SIG-M5 treated with dmso at 0.1 percent for 504 hours (cell line): Measurements from ENCODE around the gene LRFN4.

ENCODE experiments used
- DNase-seq: peaks from one replicate; lab custom pipeline; 2025; ENCODE audit not compliant: unreplicated experiment; lab: John Stamatoyannopoulos, UW

The LRFN4 gene

DNA sequence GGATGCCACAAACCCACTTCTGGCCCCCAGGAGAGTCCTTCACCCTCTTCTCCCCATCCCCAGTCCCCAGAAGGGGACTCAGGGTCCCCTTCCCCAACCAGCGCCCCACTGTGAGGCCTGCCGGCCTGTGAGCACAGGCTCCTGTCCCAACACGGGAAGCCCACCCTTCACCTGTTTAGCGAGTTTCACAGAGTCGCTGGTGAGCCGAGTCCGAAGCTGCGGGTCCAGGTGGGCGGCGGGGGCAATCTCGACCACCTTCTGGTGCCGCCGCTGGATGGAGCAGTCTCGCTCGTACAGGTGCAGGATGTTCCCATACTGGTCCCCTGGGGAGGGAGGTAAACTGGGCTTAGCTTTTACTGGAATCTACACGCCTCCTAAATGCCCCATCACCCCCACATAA, 13.3 kb downstream of the LRFN4 start:
- DNase-seq, result no peak

DNA sequence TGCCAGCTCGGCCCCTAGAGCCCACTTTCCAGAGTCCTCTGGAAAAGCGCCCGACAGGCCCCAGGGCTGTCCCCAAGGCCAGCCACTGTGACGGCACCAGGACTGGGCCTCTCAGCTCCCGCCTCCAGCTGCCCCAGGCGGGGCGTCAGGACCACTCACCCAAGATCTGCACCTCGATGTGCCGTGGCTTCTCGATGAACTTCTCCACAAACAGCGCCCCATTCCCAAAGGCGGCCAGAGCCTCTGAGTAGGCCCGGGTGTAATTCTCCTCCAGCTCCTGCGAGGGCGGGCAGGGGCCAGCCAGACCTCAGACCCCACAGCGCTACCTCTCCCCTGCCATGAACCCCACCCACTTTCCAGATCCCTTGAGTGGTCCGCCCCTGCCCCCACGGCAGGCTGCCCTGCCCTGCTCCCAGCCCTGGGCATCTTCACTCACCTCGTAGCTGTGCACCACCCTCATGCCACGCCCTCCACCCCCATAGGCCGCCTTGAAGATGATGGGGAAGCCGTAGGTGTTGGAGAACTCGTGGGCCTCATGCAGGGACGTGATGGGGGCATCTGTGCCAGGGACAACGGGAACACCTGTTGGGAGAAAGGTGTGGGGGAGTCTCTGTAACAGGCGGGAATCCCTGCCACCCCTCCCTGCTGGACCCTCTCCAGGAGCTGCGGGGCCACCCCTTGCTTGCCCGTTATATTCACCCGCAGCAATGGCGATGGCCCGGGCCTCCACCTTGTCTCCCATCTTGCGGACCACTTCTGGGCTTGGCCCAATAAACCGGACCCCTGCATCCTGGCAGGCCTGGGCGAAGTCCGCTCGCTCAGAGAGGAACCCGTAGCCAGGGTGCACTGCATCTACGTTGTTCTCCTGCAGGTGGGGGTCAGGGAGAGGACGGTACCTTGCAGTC, 14.0 kb downstream of the LRFN4 start:
- no peak for DNase-seq

DNA sequence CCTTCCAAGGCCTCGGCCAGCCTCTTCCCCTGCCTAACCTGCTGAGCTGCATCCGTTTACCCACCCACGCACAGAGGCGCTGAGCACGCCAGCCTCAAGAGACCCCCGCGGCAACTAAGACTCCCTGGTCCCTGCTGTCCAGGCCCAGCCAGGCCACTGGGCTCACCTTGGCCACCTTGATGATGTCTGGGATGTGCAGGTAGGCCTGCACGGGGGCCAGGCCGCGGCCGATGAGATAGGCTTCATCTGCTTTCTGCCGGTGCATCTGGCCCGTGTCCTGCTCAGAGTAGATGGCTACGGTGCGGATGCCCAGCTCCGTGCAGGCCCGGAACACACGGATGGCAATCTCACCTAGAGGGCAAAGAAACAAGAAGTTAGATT, 14.6 kb downstream of the LRFN4 start:
- no peak for DNase-seq

DNA sequence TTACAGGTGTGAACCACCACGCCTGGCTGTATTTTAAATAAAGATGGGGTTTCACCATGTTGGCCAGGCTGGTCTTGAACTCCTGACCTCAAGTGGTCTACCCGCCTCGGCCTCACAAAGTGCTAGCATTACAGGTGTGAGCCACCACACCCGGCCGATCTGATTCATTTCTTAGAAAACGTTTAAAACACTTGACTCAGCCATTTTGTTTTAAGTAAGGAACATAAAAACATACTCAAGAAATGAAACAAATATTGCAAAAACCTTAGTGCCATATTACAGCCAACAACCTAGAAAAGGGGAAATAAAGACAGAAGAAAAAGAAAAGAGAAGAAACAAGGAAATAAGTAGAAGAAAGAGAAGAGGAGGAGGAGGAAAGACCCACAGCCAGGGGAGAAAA, 17.4 kb downstream of the LRFN4 start:
- peak; percentile 12 for DNase-seq

DNA sequence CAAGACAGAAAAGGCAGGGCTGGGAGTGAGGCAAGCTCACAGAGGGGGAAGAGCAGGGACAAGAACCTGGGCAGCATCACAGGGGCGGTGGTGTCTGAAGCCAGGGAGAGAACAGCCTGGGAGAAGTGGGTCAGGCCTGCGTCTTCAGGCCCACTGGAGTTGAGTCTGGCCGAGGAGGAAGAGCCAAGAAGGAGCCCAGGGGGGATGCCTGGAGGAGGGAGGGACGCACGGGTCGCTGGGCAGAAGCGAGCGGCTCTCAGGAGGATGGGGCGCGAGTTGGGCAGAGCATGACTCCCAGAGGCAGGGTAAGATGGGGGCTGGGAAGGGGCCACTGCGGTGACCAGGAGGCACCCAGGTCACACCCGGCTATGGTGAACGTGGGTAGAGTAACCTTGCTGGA, 18.5 kb downstream of the LRFN4 start:
- DNase-seq, result no peak

DNA sequence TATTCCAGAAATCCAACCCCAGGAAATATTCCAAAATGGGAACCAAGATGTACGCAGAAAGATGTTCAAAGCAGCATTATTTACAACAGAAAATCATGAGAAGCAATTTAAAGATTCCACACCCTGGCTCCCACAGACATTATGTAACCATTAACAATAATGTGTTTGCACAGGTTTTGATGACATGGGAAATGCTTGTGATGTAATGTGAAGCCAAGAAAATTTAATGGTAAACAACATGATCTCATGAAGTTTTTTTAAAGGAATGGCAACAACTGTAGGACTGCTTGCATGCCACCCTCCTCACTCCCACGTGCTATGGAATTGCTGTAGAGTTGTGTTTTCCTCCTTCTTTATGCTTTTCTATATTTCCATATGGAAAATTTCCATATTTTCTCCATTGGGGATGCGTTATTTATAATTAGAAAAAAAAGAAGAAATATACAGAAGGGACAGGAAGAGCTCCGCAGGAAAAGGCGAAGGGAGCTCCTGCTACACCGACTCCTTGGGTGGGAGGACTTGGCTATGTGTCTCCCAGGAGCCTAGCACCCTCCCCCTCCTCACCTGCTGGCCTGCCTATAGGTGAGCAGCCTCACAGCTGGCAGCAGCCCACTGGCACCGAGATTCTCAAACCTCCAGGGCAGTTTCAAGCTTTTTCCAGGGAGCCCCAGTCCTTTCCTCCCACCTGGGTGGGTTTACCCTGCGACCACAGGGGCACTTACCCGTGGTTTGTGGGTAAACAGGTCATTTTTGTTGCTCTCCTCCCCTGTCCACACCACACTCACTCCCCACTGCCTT, 20.9 kb downstream of the LRFN4 start:
- DNase-seq, result no peak

DNA sequence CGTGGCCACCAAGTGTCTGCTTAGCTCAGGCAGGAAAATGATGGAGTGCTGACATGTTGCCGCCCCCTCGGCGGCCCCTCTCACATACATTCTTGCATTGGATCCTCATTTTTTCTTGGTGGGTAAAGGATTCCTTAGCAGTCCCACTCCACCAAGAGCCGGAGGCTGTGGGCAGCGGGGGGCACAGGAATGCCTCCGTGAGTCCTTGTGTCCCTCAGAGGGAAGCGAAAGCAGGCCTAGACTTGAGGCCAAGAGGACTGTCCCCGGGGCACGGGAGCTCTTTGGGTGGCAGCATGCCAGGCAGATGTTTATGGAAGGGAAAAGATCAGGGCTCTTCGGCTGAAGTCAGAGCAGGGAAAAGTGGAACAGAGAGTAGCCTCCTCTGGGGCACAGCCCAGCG, 21.6 kb downstream of the LRFN4 start:
- no peak for DNase-seq

DNA sequence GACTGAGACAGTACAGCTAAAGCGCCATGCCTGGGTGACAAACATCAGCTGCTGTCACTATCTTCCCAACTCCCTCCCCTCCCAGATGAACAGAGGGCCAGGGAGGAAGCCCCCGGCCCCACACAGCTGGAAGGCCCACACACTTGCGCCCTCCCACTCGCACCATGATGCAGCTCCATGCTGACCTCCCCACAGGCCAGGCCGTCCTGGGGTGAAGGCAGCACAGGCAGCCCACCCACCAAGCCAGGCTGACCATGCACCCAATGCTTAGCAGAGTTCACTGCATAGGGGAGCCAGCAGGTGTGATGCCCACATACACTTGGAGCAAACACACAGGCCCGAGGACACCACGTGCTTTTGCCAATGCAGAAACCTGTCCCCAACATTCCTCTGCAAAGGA, 22.1 kb downstream of the LRFN4 start:
- no peak for DNase-seq

DNA sequence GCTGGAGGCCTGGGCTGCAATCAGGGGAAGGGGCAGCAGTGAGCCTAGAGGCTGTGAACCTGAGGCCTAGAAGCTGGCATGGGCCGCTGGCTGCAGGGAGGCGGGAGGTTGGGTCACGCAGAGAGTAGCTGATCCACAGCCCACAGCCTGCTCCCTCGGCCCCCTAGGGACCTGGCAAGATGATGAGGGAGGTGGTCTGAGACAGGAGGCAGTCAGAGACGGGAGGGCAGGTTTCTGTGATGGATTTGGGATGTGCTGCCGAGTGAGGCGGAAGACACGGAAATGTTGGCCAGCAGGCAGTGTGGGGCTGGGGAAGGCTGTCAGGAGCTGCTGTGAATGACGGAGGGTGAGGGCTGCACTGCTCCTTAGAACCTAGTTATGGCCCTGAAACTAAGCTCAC, 22.7 kb downstream of the LRFN4 start:
- no peak for DNase-seq

DNA sequence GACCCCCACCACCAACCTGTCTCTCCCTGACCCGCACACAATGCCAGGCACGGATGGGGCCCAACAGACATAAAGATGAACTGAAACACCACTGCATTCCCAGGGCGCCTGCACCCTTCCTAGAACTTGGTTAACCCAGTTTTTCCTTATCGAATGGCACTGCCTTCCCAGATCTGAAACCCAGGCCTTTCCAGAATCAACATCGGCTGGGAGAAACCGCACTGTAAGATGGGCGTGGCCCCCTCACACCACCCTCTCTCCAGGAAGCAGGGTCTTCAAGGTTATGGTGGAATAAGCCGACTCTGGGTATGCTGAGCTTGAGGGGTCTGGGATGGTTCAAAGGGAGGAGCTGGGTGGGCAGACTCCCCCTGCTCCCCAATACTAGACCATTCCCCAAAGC, 23.1 kb downstream of the LRFN4 start:
- no peak for DNase-seq

DNA sequence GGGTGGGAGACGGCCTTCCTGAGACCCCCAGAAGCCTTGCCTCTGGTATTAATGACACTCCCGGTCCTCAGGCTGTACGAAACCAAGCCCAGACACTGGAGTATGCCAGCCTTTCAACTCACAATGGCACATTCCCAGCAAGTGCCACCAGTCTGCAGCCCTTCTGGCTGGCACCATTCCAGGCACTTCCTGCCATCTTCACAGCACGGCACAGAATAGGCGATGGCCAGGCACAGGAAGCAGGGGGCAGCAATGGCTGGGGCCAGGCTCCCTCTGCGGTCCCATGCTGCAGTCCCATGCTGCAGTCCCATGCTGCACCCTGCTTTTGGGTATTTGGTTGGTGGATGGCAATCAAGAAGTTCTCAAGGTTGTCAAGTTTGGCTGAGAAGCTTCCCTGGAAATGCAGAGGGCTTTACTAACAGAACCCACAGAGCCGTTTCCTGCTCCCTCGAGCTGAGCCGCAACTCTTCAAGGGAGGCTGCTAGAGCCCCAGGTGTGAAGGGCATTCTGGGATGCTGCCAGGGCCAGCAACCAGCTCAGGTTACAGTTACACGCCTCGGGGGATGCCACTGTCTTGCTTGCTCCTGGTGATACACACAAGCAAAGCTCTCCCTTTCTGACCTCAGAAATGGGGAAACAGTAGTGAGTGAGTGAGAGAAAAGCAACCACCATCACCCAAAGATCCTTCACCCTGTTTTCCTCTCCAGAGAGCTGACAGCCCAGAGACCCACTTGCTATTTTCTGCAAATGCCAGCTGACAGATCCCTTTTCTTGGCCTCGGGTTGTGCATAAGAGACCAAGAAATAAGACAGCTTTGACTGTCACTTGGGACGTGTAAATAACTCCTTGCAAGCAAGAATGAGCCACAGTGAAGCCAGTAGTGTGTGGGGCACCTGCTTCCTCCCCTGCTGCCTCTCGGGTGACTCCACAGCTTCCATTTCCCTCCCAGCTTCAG, 23.9 kb downstream of the LRFN4 start:
- DNase-seq, result peak; percentile 48

DNA sequence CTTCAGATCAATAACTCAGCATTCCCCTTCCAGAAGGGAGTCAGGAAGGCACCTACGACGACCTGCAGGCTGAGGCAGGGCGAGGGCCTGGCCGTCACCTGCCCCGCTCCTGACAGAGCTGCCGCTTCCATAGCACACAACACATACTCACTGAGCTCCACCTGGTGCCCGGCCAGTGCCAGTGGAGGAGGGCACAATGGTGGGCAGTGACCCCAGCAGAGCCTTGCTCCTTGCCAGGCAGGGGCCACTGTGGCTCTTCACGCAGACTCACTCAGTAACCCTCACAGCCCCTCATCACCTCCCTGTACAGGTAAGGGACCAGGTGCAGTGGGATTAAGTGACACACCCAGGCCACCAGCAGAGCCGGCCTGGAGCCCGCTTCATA, 24.6 kb downstream of the LRFN4 start:
- DNase-seq, result no peak

DNA sequence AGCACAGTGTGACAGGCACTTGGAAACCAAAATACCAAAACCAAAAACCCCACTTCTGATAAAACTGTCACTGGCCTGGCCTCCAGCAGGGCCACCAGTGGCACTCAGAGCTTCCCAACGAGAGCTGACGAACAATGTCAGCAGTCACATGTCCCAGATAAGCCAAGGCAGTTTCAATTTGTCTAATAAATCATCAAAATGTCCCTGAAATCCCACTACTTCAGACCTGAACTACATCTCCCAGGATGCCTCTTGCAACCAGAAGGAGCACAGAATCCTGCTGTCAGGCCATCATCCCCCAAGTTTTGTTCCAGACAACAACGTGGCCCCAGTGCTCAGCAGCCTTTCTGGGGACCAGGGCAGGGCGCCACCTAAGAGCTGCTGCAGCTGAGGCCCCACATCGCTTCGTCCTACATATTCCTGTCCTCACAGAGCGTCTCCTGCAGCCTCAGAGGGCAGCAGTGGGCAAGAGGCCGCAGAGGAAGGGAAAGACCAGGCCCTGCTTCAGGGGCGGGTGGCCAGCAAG, 25.1 kb downstream of the LRFN4 start:
- DNase-seq, result no peak

DNA sequence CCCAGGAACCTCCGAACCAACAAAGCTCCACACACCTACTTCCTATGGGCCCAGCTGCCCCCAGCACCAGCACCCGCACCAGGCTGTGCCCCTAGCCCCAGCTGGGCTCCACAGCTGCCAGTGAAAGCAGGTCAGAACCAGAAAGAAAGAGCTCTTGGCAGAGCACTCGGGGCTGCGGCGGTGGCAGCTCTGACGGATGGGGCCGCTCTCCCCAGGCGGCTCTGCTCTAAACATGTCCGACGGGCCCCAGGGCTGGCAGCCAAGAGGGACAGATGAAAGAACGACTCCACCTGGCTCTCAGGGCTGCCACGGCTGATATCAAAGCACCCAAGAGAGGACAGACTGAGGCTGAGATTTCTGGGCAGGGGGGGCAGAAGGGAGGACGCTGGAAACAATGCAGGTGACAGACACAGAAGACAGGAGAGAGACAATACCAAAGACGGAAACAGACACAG, 25.7 kb downstream of the LRFN4 start:
- DNase-seq, result no peak

DNA sequence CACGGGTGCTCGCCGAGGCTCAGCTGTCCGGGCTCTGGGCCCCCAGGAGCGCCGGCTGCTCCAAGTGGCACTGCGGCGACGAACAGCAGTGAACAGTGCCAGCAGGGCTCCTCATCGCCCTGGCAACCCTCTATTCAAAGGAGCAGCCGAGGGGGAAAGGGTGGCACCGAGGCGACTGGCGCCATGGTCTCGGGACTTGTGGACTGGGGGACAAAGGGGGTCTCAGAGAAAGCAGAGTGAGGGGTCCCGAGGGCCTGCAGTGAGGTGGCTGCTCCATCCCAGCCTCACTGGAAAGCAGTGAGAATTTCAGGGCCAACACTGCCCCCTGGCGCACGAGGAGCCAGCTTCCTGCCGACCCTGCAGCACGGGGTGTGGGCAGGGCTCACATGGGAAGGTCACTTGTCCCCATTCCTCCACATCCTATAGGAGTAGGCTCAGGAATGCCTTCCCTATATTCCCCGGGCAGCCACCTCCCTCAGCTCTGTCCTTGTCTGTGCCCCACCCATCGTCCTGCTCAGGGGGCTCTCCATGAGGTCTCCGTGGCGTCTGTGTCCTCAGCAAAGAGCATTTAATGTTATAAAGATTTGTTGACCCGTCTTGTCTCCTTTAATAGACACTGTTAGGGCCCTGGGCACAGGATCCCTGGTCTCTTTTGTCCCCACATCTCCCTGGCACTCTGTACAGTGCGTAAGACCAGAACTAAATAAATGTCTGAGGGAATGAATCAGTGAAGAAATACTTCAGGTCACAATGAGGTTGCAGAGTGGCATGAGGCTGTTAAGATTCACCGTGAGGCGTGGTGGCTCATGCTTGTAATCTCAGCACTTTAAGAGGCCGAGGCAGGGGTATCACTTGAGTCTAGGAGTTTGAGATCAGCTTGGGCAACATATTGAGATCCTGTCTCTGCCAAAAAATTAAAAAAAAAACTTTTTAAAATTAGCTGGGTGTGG, 26.4 kb downstream of the LRFN4 start:
- peak; percentile 29 for DNase-seq

DNA sequence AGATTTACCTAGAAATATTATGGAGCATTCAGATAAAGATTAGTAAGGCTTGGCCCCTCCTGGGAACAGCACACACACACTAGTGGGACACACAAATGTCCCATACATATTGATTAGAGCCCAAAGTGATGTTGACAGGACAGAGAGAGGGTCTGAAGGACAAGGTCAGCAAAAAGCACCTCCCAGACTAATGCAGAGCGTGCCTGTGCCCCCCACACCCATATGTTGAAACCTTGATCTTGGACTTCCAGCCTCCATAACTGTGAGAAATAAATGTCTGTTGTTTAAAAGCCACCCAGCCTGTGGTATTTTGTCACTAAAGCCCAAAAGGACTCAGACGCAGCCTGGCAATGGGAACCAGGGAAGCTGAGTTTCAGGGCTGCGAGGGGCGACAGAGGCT, 27.6 kb downstream of the LRFN4 start:
- DNase-seq, result no peak

DNA sequence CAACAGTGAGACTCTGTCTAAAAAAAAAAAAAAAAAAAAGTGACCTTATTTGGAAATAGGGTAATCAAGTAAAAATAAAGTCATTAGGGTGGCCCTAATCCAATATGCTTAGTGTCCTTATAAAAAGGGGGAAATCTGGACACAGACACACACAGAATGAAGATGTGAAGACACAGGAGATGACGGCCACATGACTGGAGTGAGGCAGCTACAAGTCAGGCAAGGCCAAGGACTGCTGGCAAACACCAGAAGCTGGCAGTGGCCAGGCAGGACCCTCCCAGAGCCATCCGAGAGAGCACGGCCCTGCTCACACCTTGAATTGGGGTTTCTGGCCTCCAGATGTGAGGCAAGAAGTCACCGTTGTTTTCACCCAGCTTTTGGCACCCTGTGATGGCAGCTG, 28.6 kb downstream of the LRFN4 start:
- DNase-seq, result no peak

DNA sequence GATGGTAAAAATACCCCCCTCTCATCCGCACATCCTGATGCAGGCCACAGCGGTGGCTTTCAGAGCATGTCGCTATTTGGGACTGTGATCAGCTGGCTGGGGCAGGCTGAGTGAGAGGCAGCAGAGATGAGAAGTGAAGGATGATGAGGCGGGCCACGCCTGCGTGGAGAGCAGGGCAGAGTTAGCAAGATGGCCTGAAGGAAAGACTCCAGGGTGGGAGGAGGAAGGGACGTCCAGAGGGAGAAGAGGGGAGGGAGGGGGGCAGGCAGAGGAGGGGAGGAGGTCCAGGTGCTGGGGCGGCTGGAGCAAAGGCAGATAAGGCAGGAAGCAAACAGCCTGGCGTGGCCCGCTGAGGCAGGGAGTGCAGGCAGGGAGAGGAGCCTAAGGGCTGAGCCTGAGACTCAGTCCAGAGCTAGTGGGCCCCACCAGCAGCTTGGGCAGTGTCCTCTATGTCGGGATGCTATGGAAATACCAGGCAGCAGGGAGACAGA, 29.1 kb downstream of the LRFN4 start:
- DNase-seq, result no peak

DNA sequence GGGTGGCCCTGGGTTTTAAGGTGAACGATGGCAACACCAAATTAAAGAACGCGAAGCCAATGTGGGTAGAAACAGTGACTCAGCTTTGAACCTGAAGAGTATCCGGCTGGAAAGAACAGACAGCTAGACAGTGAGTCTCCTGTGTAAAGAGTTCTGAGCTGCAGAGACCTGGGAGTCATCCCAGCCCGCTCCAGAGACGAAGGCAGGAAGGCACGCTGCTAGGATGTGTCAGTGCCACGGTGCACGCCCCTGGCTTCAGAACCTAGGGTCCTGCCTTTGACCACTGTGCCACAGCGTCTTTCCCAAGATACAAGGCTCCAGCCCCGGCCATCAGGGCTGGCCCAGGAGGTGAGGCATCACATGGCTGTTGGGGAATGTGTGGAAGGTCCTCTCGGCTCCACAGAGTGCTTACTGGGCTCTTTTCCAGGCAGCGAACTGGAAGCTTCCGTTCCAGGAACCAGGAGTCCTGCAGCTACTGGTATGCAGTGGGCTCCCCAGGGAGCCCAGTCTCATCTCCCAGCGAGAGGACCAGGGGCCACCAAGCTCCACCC, 29.9 kb downstream of the LRFN4 start:
- DNase-seq, result no peak
